HEK293 (cell line): ENCODE data around the gene WWTR1.

ENCODE experiments used
- CTCF ChIA-PET: fragments of 350-600 bp; formaldehyde crosslinking; extraction: SDS; loops from one replicate; lab custom pipeline; 2021; ENCODE audit warnings: antibody characterized with exemption; lab: Yijun Ruan, JAX
- POLR2A ChIA-PET: fragments of 300-600 bp; formaldehyde crosslinking; extraction: SDS; loops from one replicate; lab custom pipeline; 2020; ENCODE audit warnings: antibody characterized with exemption, inconsistent platforms; lab: Yijun Ruan, JAX
- H3K27ac ChIP-seq: fragments of 200-500 bp; sonication (Bioruptor generic); 2 replicates; pipeline ENCODE4 v1.5.1; 2014; ENCODE audit warnings: low read depth, low read length, control low read depth, inconsistent platforms; ENCODE audit errors: extremely low read depth
- H3K36me3 ChIP-seq, 2 experiments: fragments of 200-500 bp in 1 of 2; sonication (Bioruptor generic) in 1 of 2; 1 replicate in 1 of 2; 2 replicates in 1 of 2; pipeline ENCODE4 v1.5.1; 2014 to 2017; ENCODE audit warnings: inconsistent platforms in 2 of 2, low read length in 2 of 2; ENCODE audit not compliant: control insufficient read depth in 2 of 2, insufficient read depth in 1 of 2
- H3K4me1 ChIP-seq: fragments of 200-500 bp; sonication (Bioruptor generic); 2 replicates; pipeline ENCODE4 v1.5.1; 2014; ENCODE audit warnings: mild to moderate bottlenecking, low read length, inconsistent platforms; ENCODE audit not compliant: control insufficient read depth, insufficient read depth
- H3K4me3 ChIP-seq: 2 replicates; pipeline ENCODE4 v1.5.1; 2011; ENCODE audit warnings: low read depth, mild to moderate bottlenecking, control low read depth, low read length, moderate library complexity
- H3K9me3 ChIP-seq: fragments of 200-500 bp; sonication (Bioruptor generic); 2 replicates; pipeline ENCODE4 v1.5.1; 2014; ENCODE audit warnings: low read depth, low read length, inconsistent platforms; ENCODE audit not compliant: control insufficient read depth, insufficient read depth
- KLF10 ChIP-seq: fragments of 450-650 bp; IDR thresholded peaks from 2 replicates; pipeline ENCODE4 v1.5.1; 2018; ENCODE audit warnings: missing biosample characterization, mild to moderate bottlenecking, missing genetic modification characterization
- MZF1 ChIP-seq: fragments of 450-650 bp; formaldehyde crosslinking; IDR thresholded peaks from 2 replicates; pipeline ENCODE4 v1.5.1; 2017; ENCODE audit warnings: missing biosample characterization, missing genetic modification characterization, borderline replicate concordance
- PRDM2 ChIP-seq: fragments of 450-650 bp; formaldehyde crosslinking; IDR thresholded peaks from 2 replicates; pipeline ENCODE4 v1.5.1; 2016; ENCODE audit warnings: missing biosample characterization, missing genetic modification characterization, borderline replicate concordance
- ZFP3 ChIP-seq: fragments of 450-650 bp; formaldehyde crosslinking; IDR thresholded peaks from 2 replicates; pipeline ENCODE4 v1.5.1; 2016; ENCODE audit warnings: low read depth, missing biosample characterization, missing genetic modification characterization
- ZFP41 ChIP-seq: fragments of 450-650 bp; formaldehyde crosslinking; IDR thresholded peaks from 2 replicates; pipeline ENCODE4 v1.5.1; 2016; ENCODE audit warnings: missing biosample characterization, missing genetic modification characterization, borderline replicate concordance
- ZNF140 ChIP-seq: fragments of 450-650 bp; formaldehyde crosslinking; IDR thresholded peaks from 2 replicates; pipeline ENCODE4 v1.5.1; 2016; ENCODE audit warnings: missing biosample characterization, missing genetic modification characterization
- ZNF292 ChIP-seq: fragments of 450-650 bp; formaldehyde crosslinking; IDR thresholded peaks from 2 replicates; pipeline ENCODE4 v1.5.1; 2016; ENCODE audit warnings: low read depth, missing biosample characterization, missing genetic modification characterization, borderline replicate concordance
- ZNF394 ChIP-seq: fragments of 450-650 bp; formaldehyde crosslinking; IDR thresholded peaks from 2 replicates; pipeline ENCODE4 v1.5.1; 2016; ENCODE audit warnings: missing biosample characterization, missing genetic modification characterization, mild to moderate bottlenecking, moderate library complexity, borderline replicate concordance
- ZNF514 ChIP-seq: fragments of 450-650 bp; formaldehyde crosslinking; IDR thresholded peaks from 2 replicates; pipeline ENCODE4 v1.5.1; 2016; ENCODE audit warnings: missing biosample characterization, missing genetic modification characterization
- ZNF530 ChIP-seq: fragments of 450-650 bp; formaldehyde crosslinking; IDR thresholded peaks from 2 replicates; pipeline ENCODE4 v1.5.1; 2016; ENCODE audit warnings: low read depth, missing biosample characterization, missing genetic modification characterization
- ZNF585B ChIP-seq: fragments of 450-650 bp; formaldehyde crosslinking; IDR thresholded peaks from 2 replicates; pipeline ENCODE4 v1.5.1; 2016; ENCODE audit warnings: missing biosample characterization, missing genetic modification characterization
- ZNF654 ChIP-seq: fragments of 450-650 bp; formaldehyde crosslinking; IDR thresholded peaks from 2 replicates; pipeline ENCODE4 v1.5.1; 2016; ENCODE audit warnings: low read depth, missing biosample characterization, missing genetic modification characterization
- ZNF701 ChIP-seq: fragments of 450-650 bp; formaldehyde crosslinking; IDR thresholded peaks from 2 replicates; pipeline ENCODE4 v1.5.1; 2016; ENCODE audit warnings: missing biosample characterization, missing genetic modification characterization
- ZNF707 ChIP-seq: fragments of 450-650 bp; formaldehyde crosslinking; IDR thresholded peaks from 2 replicates; pipeline ENCODE4 v1.5.1; 2016; ENCODE audit warnings: missing biosample characterization, missing genetic modification characterization
- TF ChIP-seq, protein P1 (sequence below): fragments of 450-650 bp; formaldehyde crosslinking; IDR thresholded peaks from 2 replicates; pipeline ENCODE4 v1.5.1; 2016; ENCODE audit warnings: missing biosample characterization, missing genetic modification characterization

The WWTR1 gene

DNA sequence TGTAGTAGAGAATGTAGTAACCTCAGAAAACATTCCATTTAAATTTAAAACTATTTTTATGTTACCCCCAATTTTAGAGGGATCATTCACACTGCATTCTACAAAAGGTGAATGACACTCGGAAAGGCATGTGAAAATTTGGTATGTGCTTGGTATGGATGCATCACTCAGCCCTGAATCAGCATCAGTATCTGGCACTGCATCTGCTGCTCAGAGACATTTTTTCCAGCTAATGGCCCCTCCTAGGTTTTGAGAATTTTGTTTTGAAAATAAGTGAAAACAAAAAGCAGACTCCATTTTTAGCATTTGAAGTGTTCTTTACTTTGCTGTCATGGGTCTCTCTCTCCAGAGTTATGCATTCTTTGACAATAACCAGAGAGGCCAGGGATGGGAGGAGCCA, 15.6 kb upstream of the WWTR1 start:
- Histone ChIP-seq H3K27ac (no peak overlapping the region), H3K4me1 (no peaks in the 10 kb centered on the region), H3K4me3 (no peak overlapping the region), H3K36me3 (no peaks in the 10 kb centered on the region), H3K9me3 (no peaks in the 10 kb centered on the region)
- ChIA-PET POLR2A (no interaction called here), CTCF (no interaction called here)
- TF ChIP-seq ZFP3 (tag by site-specific recombination) (no peak), KLF10 (tag by site-specific recombination) (no peak), ZNF394 (tag by site-specific recombination) (no peak), ZNF514 (tag by site-specific recombination) (no peak)
- TF ChIP-seq, protein P1, sequence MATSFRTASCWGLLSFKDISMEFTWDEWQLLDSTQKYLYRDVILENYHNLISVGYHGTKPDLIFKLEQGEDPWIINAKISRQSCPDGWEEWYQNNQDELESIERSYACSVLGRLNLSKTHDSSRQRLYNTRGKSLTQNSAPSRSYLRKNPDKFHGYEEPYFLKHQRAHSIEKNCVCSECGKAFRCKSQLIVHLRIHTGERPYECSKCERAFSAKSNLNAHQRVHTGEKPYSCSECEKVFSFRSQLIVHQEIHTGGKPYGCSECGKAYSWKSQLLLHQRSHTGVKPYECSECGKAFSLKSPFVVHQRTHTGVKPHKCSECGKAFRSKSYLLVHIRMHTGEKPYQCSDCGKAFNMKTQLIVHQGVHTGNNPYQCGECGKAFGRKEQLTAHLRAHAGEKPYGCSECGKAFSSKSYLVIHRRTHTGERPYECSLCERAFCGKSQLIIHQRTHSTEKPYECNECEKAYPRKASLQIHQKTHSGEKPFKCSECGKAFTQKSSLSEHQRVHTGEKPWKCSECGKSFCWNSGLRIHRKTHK (tag by site-specific recombination), result no peak
- TF ChIP-seq, all 188 proteins: peak for 0

GRCh38 chr3:149670742-149671492, 13.1 kb upstream of the WWTR1 start:
- no peaks in the 10 kb centered on the region for H3K9me3 ChIP-seq
- H3K27ac ChIP-seq, result no peak overlapping the region
- ChIA-PET POLR2A (no interaction called here), CTCF (interaction anchor here (0.6 to 0.7 kb wide), 2 partner anchors 137 to 1804 kb away, joined by 3 to 4 read pairs; no protein-coding TSS in a partner anchor)
- TF ChIP-seq ZNF701 (tag by site-specific recombination), result no peak
- TF ChIP-seq ZNF140, result no peak
- TF ChIP-seq PRDM2 (tag by site-specific recombination), result no peak
- no peak for TF ChIP-seq ZNF654 (tag by site-specific recombination)
- no peak for TF ChIP-seq ZNF292 (tag by site-specific recombination)
- TF ChIP-seq MZF1 (tag by site-specific recombination), result no peak
- TF ChIP-seq ZNF530 (tag by site-specific recombination), result no peak
- no peak for TF ChIP-seq ZNF585B (tag by site-specific recombination)
- no peak for TF ChIP-seq ZFP41 (tag by site-specific recombination)
- no peak for TF ChIP-seq ZNF707 (tag by site-specific recombination)
- no peaks in the 10 kb centered on the region for H3K4me1 ChIP-seq
- H3K4me3 ChIP-seq, result no peak overlapping the region
- no peaks in the 10 kb centered on the region for H3K36me3 ChIP-seq
